HG03442 (cell line): ENCODE data around the gene RFTN2.
"Not testable (repeated sequence)": the region's sequence is repeated elsewhere in the genome, so short reads cannot be mapped to it uniquely, and the experiment has no call there.

Experiments used
- ATAC-seq: cut with Tn5 transposase; IDR thresholded peaks from one replicate; pipeline ENCODE4 v1.9.1; 2021; ENCODE audit warnings: mild to moderate bottlenecking, moderate library complexity; ENCODE audit not compliant: unreplicated experiment

RFTN2 gene

GRCh38 chr2:197606180-197606579 is 69.2 kb downstream of the RFTN2 start:
- peak; percentile 86 for ATAC-seq

- no peak for ATAC-seq
Measured at GRCh38 chr2:197604117-197604860, 71.1 kb downstream of the RFTN2 start.

- ATAC-seq = no peak
Measured at GRCh38 chr2:197601726-197602125, 73.7 kb downstream of the RFTN2 start.

GRCh38 chr2:197600306-197600705 is 75.1 kb downstream of the RFTN2 start:
- peak; percentile 37 for ATAC-seq

- ATAC-seq = peak; percentile 73
Measured at GRCh38 chr2:197599285-197599965, 76.0 kb downstream of the RFTN2 start.

- ATAC-seq = no peak
Measured at GRCh38 chr2:197598450-197598849, 76.9 kb downstream of the RFTN2 start.

GRCh38 chr2:197597166-197597565 is 78.2 kb downstream of the RFTN2 start:
- ATAC-seq = no peak

- ATAC-seq = no peak
Measured at GRCh38 chr2:197596766-197597165, 78.6 kb downstream of the RFTN2 start.

GRCh38 chr2:197591339-197592072 is 83.9 kb downstream of the RFTN2 start:
- ATAC-seq = no peak

GRCh38 chr2:197587255-197587654 is 88.1 kb downstream of the RFTN2 start:
- ATAC-seq = not testable (repeated sequence)

- ATAC-seq = not testable (repeated sequence)
Measured at GRCh38 chr2:197580166-197580565, 95.2 kb downstream of the RFTN2 start.

- not testable (repeated sequence) for ATAC-seq
Measured at GRCh38 chr2:197578294-197578693, 97.1 kb downstream of the RFTN2 start.

GRCh38 chr2:197577446-197577845 is 97.9 kb downstream of the RFTN2 start:
- no peak for ATAC-seq

GRCh38 chr2:197576631-197577030 is 98.8 kb downstream of the RFTN2 start:
- no peak for ATAC-seq

GRCh38 chr2:197575987-197576386 is 99.4 kb downstream of the RFTN2 start:
- ATAC-seq = no peak

- no peak for ATAC-seq
Measured at GRCh38 chr2:197573608-197574007, 101.8 kb downstream of the RFTN2 start.

GRCh38 chr2:197571627-197572271 is 103.6 kb downstream of the RFTN2 start:
- no peak for ATAC-seq

- no peak for ATAC-seq
Measured at GRCh38 chr2:197560146-197560665, 115.2 kb downstream of the RFTN2 start.

GRCh38 chr2:197559681-197560080 is 115.7 kb downstream of the RFTN2 start:
- no peak for ATAC-seq

GRCh38 chr2:197558393-197558792 is 117.0 kb downstream of the RFTN2 start:
- ATAC-seq = no peak

GRCh38 chr2:197556456-197556855 is 118.9 kb downstream of the RFTN2 start:
- ATAC-seq = no peak
